Endothelial cell of umbilical vein (primary cell): ENCODE results near the gene SPIB. TPM values are rescaled to one million over a fixed set of nuclear protein-coding genes. Genes with fewer than 3 reads are reported as not detected.

Experiments
- BruUV-seq: library from RNA; stranded (reverse); fragments of 400-500 nt; replicated peaks from 2 replicates; lab custom pipeline; 2021; lab: Mats Ljungman, UMichigan
- CTCF ChIA-PET: fragments of 300-600, 350-600 bp; sonication (Branson Sonifier 250); formaldehyde crosslinking; loops from one replicate; lab custom pipeline; 2021; ENCODE audit warnings: antibody characterized with exemption, inconsistent platforms; lab: Charles Lee
- POLR2A ChIA-PET: fragments of 300-600, 350-600 bp; sonication (Branson Sonifier 250); formaldehyde crosslinking; loops from one replicate; lab custom pipeline; 2021; ENCODE audit warnings: antibody characterized with exemption, inconsistent platforms; lab: Charles Lee
- DNase-seq: peaks from one replicate; pipeline ENCODE4 v3.0.0-alpha.2; 2011; ENCODE audit warnings: low read depth, low spot score
- FAIRE-seq: peaks from 2 replicates; lab custom pipeline; 2011; peaks lifted over from hg19 to GRCh38; lab: Jason Lieb, UNC
- H2AFZ ChIP-seq: 2 replicates; pipeline ENCODE4 v1.6.0; 2012; ENCODE audit warnings: low read depth, low read length, control low read depth, inconsistent platforms
- H3K27ac ChIP-seq: 2 replicates; pipeline ENCODE4 v1.5.1; 2011; ENCODE audit warnings: low read depth, mild to moderate bottlenecking, control low read depth, low read length, moderate library complexity; ENCODE audit not compliant: insufficient read depth
- H3K27me3 ChIP-seq, 2 experiments: 2 replicates each; pipeline versions ENCODE4 v1.6.0 to v1.6.1; 2011; ENCODE audit warnings: low read length in 2 of 2, mixed read lengths in 1 of 2; ENCODE audit not compliant: control insufficient read depth in 2 of 2, insufficient read depth in 2 of 2
- H3K36me3 ChIP-seq, 2 experiments: 2 replicates in 1 of 2; 3 replicates in 1 of 2; pipeline ENCODE4 v1.5.1; 2011; ENCODE audit warnings: low read length in 2 of 2, mild to moderate bottlenecking in 1 of 2, moderate library complexity in 1 of 2; ENCODE audit not compliant: control insufficient read depth in 2 of 2, insufficient read depth in 2 of 2; ENCODE audit errors: extremely low read depth in 1 of 2
- H3K4me1 ChIP-seq: 3 replicates; pipeline ENCODE4 v1.5.1; 2011; ENCODE audit warnings: mild to moderate bottlenecking, low read length; ENCODE audit not compliant: control insufficient read depth, insufficient read depth; ENCODE audit errors: extremely low read depth
- H3K4me2 ChIP-seq: 2 replicates; pipeline ENCODE4 v1.6.1; 2011; ENCODE audit warnings: low read length, control low read depth, mixed read lengths; ENCODE audit not compliant: insufficient read depth
- H3K4me3 ChIP-seq, 3 experiments: fragments of 200-600 bp in 1 of 3; sonication (generic), shearing (Covaris generic) in 1 of 3; replicated peaks in 1 of 3; 2 replicates each; pipeline ENCODE4 v1.5.1; 2011 to 2016; ENCODE audit warnings: control low read depth in 3 of 3, low read length in 3 of 3, mild to moderate bottlenecking in 2 of 3, inconsistent platforms in 1 of 3, low read depth in 1 of 3, moderate library complexity in 1 of 3; ENCODE audit not compliant: insufficient read depth in 1 of 3
- H3K79me2 ChIP-seq: 2 replicates; pipeline ENCODE4 v1.6.0; 2012; ENCODE audit warnings: low read length, inconsistent platforms; ENCODE audit not compliant: control insufficient read depth, insufficient read depth
- H3K9ac ChIP-seq: replicated peaks from 2 replicates; pipeline ENCODE3; 2011; ENCODE audit warnings: low read length, control low read depth; ENCODE audit not compliant: insufficient read depth; ENCODE audit errors: extremely low read depth
- H3K9me1 ChIP-seq: replicated peaks from 3 replicates; pipeline ENCODE4 v1.6.0; 2011; ENCODE audit warnings: mild to moderate bottlenecking, low read length; ENCODE audit not compliant: control insufficient read depth, insufficient read depth; ENCODE audit errors: extremely low read depth
- H3K9me3 ChIP-seq: replicated peaks from 2 replicates; pipeline ENCODE4 v1.5.1; 2012; ENCODE audit warnings: low read length, inconsistent platforms; ENCODE audit not compliant: control insufficient read depth, insufficient read depth
- H4K20me1 ChIP-seq: replicated peaks from 2 replicates; pipeline ENCODE3; 2011; ENCODE audit warnings: mild to moderate bottlenecking, low read length; ENCODE audit not compliant: control insufficient read depth, insufficient read depth; ENCODE audit errors: extremely low read depth
- CTCF ChIP-seq, 2 donors: IDR thresholded peaks; 1 replicate in 1 of 2; 2 replicates in 1 of 2; pipeline ENCODE4 v1.5.1; 2011; ENCODE audit warnings: low read length in 2 of 2, mild to moderate bottlenecking in 2 of 2, moderate library complexity in 2 of 2, control low read depth in 1 of 2, inconsistent platforms in 1 of 2, low read depth in 1 of 2; ENCODE audit not compliant: insufficient read depth in 1 of 2; ENCODE audit errors: extremely low read depth in 1 of 2
- EZH2 ChIP-seq: IDR thresholded peaks from 2 replicates; pipeline ENCODE4 v1.6.1; 2012; ENCODE audit warnings: borderline replicate concordance, low read depth, mild to moderate bottlenecking, moderate library complexity, low read length, inconsistent platforms; ENCODE audit not compliant: severe bottlenecking
- FOS ChIP-seq: IDR thresholded peaks from 2 replicates; pipeline ENCODE4 v1.6.1; 2011; ENCODE audit warnings: mild to moderate bottlenecking, low read length, moderate library complexity, borderline replicate concordance; ENCODE audit not compliant: insufficient read depth
- GATA2 ChIP-seq: IDR thresholded peaks from 2 replicates; pipeline ENCODE4 v1.7.0; 2011; ENCODE audit warnings: low read depth, mild to moderate bottlenecking, moderate library complexity, mixed read lengths, low read length; ENCODE audit not compliant: insufficient read length, insufficient read depth
- JUN ChIP-seq: IDR thresholded peaks from 2 replicates; pipeline ENCODE4 v1.6.1; 2011; ENCODE audit warnings: borderline replicate concordance, low read depth; ENCODE audit not compliant: insufficient read length, insufficient read depth
- MAX ChIP-seq: IDR thresholded peaks from 2 replicates; pipeline ENCODE4 v1.6.1; 2011; ENCODE audit not compliant: insufficient read depth, insufficient read length
- MYC ChIP-seq: IDR thresholded peaks from one replicate; pipeline ENCODE4 v1.6.1; 2011; ENCODE audit warnings: mild to moderate bottlenecking, low read depth, low read length
- POLR2A ChIP-seq: IDR thresholded peaks from 2 replicates; pipeline ENCODE4 v1.6.1; 2012; ENCODE audit warnings: low read depth, mild to moderate bottlenecking, control low read depth, low read length
- POLR2AphosphoS5 ChIP-seq: IDR thresholded peaks from 2 replicates; pipeline ENCODE4 v1.6.1; 2012; ENCODE audit warnings: low read depth, mild to moderate bottlenecking, control low read depth, low read length, moderate library complexity; ENCODE audit not compliant: insufficient read depth
- dilution Hi-C: fragments of 300-500 bp; cut with MboI; formaldehyde crosslinking; loops from one replicate; pipeline ENCODE4 v1.15.0; 2019; ENCODE audit warnings: low sequenced_read_pairs; ENCODE audit not compliant: extremely low pct_ligation_motif_present
- intact Hi-C: fragments of 100-400 bp; cut with micrococcal nuclease; formaldehyde crosslinking; loops from one replicate; pipeline ENCODE4 v1.10.0; 2022
- polyA plus RNA-seq, 4 experiments: library from polyadenylated mRNA; depleted of rRNA in 3 of 4; stranded (reverse) in 3 of 4; unstranded in 1 of 4; fragments of >200 nt; gene quantifications; 2 replicates each; pipeline versions ENCODE4 v1.2.1 to v1.2.3, GENCODE V29; 2011 to 2012; ENCODE audit warnings: missing spikeins in 1 of 4
- total RNA-seq: library from RNA; stranded (reverse); gene quantifications from 2 replicates; pipeline ENCODE4 v1.2.3, GENCODE V29; 2021

Gene SPIB
- total and polyA plus RNA-seq, 2 donors (not counting 3 experiments of a cell fraction or from before 2014, with no cell fraction given) = not detected

GRCh38 chr19:50406829-50407228 lies 11.9 kb upstream of the SPIB start:
- dilution Hi-C loops = no loop called here
- ChIA-PET POLR2A (no interaction called here), CTCF (no interaction called here)
- Histone ChIP-seq H3K9me1 (no peaks in the 10 kb centered on the region), H3K79me2 (no peaks in the 10 kb centered on the region), H3K4me1 (no peaks in the 10 kb centered on the region), H3K27me3 (no peaks in the 10 kb centered on the region), H3K9me3 (no peaks in the 10 kb centered on the region), H4K20me1 (no peaks in the 10 kb centered on the region), H2AFZ (no peak overlapping the region), H3K4me3 (no peak overlapping the region), H3K36me3 (peaks cover 0 to 2% of the 10 kb centered on the region in 2 experiments), H3K9ac (no peak overlapping the region), H3K4me2 (no peak overlapping the region), H3K27ac (no peak overlapping the region)
- BruUV-seq = no TSS peak
- FAIRE-seq (no peak), DNase-seq (no peak)
- TF ChIP-seq POLR2A (no peak), EZH2 (no peak), MAX (no peak), POLR2AphosphoS5 (no peak), CTCF (IDR thresholded peaks at IDR 0.05; ENCODE audit: extremely low read depth in 1 of 2, insufficient read depth in 1 of 2, low read depth in 1 of 2, low read length in 2 of 2) (no peak), FOS (no peak)
- intact Hi-C loops = no loop called here

GRCh38 chr19:50409347-50409746 lies 9.4 kb upstream of the SPIB start:
- Histone ChIP-seq H3K27ac (no peak overlapping the region), H3K4me2 (no peak overlapping the region), H3K4me1 (no peaks in the 10 kb centered on the region), H3K9me3 (no peaks in the 10 kb centered on the region), H4K20me1 (no peaks in the 10 kb centered on the region), H3K27me3 (no peaks in the 10 kb centered on the region), H3K79me2 (no peaks in the 10 kb centered on the region), H3K36me3 (peaks cover 0 to 3% of the 10 kb centered on the region in 2 experiments), H3K9ac (no peak overlapping the region), H2AFZ (no peak overlapping the region), H3K4me3 (no peak overlapping the region), H3K9me1 (no peaks in the 10 kb centered on the region)
- DNase-seq (no peak), FAIRE-seq (no peak)
- BruUV-seq = no TSS peak
- CTCF ChIA-PET = interaction anchor here (0.6 to 1.4 kb wide), 2 partner anchors 41 to 81 kb away, joined by 5 to 11 read pairs; no protein-coding TSS in a partner anchor
- dilution Hi-C loops = no loop called here
- POLR2A ChIA-PET = no interaction called here
- TF ChIP-seq POLR2A = no peak
- no peak for TF ChIP-seq CTCF (IDR thresholded peaks at IDR 0.05; ENCODE audit: extremely low read depth in 1 of 2, insufficient read depth in 1 of 2, low read depth in 1 of 2, low read length in 2 of 2)
- no peak for TF ChIP-seq GATA2
- TF ChIP-seq FOS = no peak
- no peak for TF ChIP-seq MAX
- TF ChIP-seq MYC = no peak
- TF ChIP-seq POLR2AphosphoS5 = no peak
- TF ChIP-seq EZH2 = no peak
- TF ChIP-seq JUN = no peak
- intact Hi-C loops = no loop called here
